Retinal pigment epithelial cell (primary cell): ENCODE measurements around the gene MIPOL1.
"Not testable (repeated sequence)": the region's sequence is repeated elsewhere in the genome, so short reads cannot be mapped to it uniquely, and the experiment has no call there.

ENCODE experiments used
- DNase-seq: peaks from one replicate; pipeline ENCODE4 v3.0.0-alpha.2; 2010; ENCODE audit warnings: low read depth
- H3K4me3 ChIP-seq: 2 replicates; pipeline ENCODE4 v1.5.1; 2011; ENCODE audit warnings: mild to moderate bottlenecking, low read length, control low read depth, moderate library complexity
- TF ChIP-seq, protein P1 (sequence below): conservative IDR thresholded peaks from 2 replicates; pipeline ENCODE4 v1.5.1; 2011; ENCODE audit warnings: low read depth, low read length, control low read depth, inconsistent platforms

Gene MIPOL1

DNA sequence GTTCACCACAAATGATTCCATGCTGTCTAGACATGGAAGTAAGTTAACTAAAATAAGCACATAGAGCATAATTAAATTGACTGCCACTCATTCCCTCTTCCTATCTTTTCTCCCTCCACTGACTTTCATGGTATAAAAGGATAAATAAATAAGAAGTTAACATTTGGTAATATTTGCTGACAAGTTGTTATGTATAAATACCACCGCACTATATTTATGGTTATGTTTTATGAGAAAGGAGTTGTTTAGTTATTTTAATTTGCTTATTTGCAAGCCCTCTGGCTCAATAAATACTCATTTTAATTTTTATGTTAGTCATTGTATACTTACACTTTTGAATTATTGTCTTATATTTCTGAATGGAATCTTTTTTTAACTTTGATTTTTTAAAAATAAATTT is 113.5 kb downstream of the MIPOL1 start:
- no peak for DNase-seq
- H3K4me3 ChIP-seq, result no peak overlapping the region
- TF ChIP-seq, protein P1, sequence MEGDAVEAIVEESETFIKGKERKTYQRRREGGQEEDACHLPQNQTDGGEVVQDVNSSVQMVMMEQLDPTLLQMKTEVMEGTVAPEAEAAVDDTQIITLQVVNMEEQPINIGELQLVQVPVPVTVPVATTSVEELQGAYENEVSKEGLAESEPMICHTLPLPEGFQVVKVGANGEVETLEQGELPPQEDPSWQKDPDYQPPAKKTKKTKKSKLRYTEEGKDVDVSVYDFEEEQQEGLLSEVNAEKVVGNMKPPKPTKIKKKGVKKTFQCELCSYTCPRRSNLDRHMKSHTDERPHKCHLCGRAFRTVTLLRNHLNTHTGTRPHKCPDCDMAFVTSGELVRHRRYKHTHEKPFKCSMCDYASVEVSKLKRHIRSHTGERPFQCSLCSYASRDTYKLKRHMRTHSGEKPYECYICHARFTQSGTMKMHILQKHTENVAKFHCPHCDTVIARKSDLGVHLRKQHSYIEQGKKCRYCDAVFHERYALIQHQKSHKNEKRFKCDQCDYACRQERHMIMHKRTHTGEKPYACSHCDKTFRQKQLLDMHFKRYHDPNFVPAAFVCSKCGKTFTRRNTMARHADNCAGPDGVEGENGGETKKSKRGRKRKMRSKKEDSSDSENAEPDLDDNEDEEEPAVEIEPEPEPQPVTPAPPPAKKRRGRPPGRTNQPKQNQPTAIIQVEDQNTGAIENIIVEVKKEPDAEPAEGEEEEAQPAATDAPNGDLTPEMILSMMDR, result no peak

DNA sequence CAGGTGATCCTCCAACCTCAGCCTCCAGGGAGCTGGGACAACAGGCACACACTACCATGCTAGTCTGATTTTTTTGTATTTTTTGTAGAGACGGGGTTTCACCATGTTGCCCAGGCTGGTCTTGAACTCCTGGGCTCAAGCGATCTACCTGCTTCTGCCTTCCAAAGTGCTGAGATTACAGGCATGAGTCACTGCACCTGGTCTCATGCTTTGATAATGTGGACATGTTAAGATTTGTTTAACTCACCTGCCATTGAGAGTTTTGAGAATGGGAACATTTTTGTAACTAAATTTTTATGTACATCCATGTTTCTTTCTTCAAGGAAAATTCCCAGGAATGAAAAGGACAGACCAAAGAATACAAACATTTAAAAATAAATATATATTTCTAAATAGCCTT is 121.2 kb downstream of the MIPOL1 start:
- DNase-seq, result no peak
- no peak overlapping the region for H3K4me3 ChIP-seq
- TF ChIP-seq, protein P1, result no peak

DNA sequence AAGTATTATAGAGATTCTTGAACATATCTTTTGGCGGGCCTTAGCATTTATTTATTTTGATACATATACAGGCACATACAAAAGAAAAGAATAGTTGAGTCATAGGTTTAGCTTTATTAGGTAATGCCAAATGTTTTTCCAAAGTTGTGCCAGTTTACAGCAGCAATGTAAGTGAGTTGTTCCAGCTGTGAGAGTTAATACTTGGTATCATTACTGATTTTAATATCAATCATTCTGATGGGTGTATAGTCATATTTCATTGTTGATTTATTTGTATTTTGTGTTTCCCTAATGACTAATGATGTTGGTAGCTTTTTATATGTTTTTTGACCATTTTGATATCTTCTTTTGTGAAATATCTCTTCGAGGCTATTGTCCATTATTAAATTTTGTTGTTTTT is 122.4 kb downstream of the MIPOL1 start:
- H3K4me3 ChIP-seq, result no peak overlapping the region
- DNase-seq, result no peak
- TF ChIP-seq, protein P1, result no peak

DNA sequence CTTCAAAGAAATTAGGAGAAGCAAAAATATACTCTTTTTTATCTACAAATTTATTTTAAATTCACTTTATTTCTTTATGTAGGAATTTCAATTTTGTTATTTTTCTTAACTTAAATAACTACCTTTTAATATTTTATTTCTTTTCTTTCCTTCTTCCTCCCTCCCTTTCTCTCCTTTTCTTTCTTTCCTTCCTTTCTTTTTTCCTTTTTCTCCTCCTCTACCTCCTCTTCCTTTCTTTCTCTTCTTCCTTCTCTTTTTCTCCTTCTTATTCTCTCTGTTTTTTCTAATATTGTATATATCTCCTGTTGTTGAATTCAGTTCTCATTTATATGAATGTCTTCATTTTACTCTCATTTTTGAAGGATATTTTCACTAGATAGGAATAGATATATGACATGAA is 127.6 kb downstream of the MIPOL1 start:
- no peak for DNase-seq
- TF ChIP-seq, protein P1, result no peak
- H3K4me3 ChIP-seq, result no peak overlapping the region

DNA sequence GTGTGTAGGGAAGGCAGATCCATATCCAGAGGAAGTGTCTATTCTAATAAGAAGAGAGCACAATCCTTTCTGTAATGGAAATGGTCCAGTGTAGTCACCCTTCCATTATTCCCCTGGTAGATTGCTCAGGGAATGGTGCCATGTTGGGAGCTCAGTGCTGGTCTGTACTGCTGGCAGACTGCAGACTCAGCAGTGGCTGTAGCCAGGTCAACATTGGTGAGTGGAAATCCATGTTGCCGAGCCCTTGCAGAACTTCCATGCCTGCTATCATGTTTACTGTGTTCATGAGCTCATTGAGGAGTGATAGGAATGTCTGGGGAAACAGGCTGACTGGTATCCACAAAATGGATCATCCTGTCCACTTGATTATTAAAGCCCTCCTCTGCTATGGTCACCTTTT is 128.7 kb downstream of the MIPOL1 start:
- no peak overlapping the region for H3K4me3 ChIP-seq
- no peak for DNase-seq
- TF ChIP-seq, protein P1, result no peak

DNA sequence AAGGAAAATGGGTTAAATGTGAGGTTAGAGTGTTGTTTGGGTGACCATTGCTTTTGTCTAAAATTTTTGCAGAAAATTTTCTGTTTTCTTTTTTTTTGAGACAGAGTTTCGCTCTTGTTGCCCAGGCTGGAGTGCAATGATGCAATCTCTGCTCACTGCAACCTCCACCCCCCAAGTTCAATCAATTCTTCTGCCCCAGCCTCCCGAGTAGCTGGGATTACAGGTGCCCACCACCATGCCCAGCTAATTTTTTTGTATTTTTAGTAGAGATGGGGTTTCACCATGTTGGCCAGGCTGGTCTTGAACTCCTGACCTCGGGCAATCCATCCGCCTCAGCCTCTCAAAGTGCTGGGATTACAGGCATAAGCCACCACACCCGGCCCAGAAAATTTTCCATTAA is 130.2 kb downstream of the MIPOL1 start:
- DNase-seq, result not testable (repeated sequence)

DNA sequence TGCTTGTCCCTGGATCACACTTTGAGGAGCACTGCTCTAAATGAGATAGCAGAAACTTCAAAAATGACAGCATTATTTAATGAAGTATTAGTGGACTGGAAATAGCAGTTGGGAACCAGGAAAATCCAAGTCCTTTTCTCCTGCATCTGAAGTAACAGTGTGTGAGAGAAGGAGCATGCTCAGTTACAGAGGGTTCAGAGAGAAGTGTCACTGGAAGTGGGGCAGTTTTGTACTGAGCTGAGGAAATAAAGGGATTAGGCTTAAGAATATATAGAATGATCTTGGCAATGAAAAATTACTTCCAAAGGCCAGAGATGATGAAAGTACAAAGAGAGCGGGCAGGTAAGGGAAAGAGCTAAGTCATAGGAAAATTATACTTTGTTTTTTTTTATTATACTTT is 130.9 kb downstream of the MIPOL1 start:
- H3K4me3 ChIP-seq, result no peak overlapping the region
- no peak for DNase-seq
- TF ChIP-seq, protein P1, result no peak

More for the DNA sequence above, 130.2 kb downstream of the MIPOL1 start:
- H3K4me3 ChIP-seq, result not testable (repeated sequence)
